HuH-7 (cell line): ENCODE data around the gene KMT2D.

Source experiments
- DNase-seq: peaks from one replicate; pipeline ENCODE4 v3.0.0; 2011; ENCODE audit warnings: low spot score

KMT2D gene, protein sequence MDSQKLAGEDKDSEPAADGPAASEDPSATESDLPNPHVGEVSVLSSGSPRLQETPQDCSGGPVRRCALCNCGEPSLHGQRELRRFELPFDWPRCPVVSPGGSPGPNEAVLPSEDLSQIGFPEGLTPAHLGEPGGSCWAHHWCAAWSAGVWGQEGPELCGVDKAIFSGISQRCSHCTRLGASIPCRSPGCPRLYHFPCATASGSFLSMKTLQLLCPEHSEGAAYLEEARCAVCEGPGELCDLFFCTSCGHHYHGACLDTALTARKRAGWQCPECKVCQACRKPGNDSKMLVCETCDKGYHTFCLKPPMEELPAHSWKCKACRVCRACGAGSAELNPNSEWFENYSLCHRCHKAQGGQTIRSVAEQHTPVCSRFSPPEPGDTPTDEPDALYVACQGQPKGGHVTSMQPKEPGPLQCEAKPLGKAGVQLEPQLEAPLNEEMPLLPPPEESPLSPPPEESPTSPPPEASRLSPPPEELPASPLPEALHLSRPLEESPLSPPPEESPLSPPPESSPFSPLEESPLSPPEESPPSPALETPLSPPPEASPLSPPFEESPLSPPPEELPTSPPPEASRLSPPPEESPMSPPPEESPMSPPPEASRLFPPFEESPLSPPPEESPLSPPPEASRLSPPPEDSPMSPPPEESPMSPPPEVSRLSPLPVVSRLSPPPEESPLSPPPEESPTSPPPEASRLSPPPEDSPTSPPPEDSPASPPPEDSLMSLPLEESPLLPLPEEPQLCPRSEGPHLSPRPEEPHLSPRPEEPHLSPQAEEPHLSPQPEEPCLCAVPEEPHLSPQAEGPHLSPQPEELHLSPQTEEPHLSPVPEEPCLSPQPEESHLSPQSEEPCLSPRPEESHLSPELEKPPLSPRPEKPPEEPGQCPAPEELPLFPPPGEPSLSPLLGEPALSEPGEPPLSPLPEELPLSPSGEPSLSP (N-terminal part only)

DNA sequence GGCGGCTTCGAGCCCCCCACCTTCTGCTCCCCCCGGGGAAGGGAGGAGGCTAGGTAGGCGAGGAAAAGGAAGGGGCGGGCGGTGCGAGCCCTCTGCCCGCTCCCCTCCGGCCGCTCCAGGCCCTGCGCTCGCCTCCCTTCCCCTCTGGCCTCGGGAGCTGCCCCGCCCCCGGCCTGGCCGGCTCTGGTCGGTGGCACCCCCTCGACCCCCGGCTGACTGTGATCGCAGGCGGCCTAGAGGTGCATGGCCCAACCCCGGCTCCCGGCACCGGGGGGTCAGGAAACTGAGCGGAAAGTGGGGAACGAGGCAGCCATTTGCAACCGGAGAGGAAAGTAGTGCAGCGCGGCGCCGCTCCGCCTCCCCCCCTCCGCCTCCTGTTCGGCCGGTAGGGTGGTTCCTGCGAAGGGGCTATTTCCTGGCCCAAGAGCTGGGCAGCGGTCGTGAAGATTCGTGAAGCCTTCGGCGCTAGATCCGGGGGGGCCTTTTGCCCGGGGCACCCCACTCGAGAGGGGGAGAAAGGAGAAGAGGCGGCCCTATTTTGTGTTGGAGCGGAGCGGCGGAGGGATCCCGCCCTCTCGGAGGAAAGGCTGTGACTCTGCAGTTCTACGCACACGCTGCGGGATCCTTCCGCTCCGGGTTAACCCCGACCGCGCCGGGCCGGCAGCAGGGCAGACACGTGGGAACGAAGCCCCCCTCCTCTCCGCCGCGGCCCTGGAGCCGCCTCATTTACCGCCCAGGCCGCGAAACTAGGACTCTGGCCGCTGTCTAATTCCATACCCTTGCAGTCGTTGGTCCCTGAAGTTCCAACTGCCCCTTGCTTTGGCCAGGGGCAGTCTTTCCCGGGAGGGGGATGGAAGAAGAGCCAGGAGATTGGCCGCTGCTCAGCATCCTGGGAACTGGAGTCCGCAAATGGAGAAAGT lies at the start of gene KMT2D:
KMT2D (minus strand) TSS at position 558 of the 920 bp plus-strand sequence. CDS start 5,470 bp downstream, outside the sequence.
- peak; percentile 97 for DNase-seq

DNA sequence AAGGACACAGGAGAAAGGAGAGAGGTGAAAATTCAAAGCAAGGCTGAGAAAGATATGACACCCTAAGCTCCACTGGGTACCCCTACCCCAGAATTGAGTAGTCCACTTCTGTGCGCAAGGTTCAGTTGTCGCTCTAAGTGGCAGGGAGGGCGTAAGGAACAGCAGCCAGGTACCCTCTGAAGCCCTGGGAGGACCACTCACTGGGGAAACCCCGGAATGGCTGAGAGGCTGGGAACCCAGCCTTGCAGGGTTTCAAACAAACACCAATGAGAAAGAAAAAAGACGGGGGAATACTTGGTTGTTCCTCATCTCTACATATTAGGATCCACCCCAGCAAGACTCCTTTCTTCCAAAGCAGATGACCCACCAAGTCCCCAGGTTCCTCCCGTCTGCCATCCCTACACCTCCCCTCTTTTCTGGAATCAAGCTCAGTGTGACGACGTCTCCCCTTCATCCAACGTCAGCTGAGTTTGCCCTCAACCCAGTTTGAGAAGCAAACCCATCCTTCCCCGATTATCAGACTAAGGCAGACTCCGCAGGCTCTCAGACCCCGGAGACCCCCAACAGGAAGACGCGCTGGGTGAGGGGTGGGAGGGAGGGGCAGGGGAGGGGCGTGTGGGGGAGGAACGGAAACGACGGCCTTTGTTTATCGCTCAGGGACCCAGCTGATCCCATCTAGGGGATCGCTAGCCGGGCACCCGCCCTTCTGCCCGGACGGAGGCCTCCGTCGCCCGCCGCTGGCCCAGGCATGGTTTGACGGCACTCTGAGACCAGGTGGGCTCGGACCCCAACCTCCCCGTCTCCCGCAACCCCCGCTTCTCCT lies 49.3 kb upstream of the KMT2D start:
- DNase-seq, result no peak

DNA sequence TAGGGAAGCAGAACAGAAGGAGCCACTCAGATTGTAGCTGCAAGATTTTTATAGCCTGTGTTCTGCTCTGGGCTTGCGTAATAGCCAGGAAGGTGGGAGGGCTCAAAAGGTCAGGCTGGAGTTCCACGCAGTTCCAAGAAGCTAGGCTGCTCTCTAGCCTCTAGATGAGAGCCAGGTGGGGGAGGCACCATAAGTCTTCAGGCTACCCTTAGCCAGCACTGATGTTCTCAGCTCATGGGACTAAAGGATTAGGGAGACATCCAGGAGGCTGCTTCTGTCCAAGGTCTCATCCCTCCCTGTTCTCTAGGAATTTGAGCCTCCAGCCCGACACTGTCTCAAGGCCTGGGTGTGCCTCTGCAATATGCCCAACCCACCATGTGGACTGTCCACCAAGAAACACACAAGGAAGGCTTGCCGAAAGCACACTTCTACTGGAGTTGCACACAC lies 48.4 kb upstream of the KMT2D start:
- DNase-seq, result no peak

DNA sequence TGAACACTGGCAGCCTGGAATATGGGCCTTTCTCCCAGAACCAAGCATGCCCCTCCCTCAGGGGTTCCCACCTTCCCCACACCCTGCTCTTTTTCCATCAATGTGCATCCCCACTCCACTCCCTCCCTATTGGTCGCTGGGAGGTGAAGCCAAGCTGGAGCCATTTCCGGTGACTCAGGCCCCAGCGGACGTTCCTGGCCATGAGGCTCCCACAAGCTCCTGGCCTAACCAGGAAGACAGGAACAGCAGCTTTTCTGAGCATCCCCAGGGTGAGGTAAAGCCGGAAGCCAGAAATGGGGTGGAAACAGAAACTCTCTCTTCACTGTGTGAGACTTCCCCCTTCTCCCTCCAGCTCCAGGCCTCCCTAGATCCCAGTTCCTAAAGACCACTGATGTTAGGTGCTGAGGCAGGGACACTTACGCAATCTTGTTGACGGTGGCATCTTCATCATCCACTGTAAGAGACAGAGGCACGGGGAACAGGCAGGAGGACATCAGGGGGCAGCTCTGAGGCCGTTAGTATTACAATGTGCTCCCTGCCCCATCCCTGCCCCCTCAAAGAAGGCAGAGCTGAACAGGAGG lies 45.0 kb upstream of the KMT2D start:
- DNase-seq, result no peak

DNA sequence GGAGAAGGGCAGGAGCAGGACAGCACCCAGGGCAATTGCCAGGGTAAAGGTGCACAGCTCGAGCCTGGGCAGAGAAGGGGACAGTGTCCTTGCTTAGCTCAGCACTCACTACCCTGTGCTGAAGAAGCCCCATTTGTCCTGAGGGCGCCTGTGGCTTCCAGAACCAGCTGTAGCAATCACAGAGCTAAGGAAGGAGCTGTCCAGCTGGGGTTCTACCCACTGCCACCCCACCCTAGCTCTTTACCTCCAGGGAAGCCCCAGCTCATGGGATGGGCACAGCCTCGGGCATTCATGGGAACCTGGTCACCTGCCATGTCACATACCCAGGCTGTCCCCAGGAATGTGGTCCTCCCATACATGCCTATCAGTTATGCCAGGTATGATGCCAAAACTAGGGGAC lies 44.2 kb upstream of the KMT2D start:
- DNase-seq, result no peak

DNA sequence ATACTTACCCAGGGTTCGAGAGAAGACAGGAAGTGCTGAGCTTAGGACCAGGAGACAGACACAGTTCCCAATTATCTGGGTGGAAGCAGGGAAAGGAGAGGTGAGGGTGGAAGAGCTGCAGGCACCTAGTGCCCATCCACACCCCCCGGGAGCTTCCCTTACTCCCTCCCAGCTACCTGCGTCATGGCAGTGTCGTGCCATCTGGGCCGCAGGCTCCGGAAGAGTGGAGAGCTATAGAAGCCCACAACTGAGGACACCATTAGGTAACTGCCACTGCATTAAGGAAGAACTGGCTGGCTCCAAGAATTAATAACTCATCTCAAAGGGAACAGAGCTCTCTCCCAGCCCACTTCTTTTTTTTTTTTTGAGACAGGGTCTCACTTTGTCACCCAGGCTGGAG lies 39.8 kb upstream of the KMT2D start:
- DNase-seq, result no peak

DNA sequence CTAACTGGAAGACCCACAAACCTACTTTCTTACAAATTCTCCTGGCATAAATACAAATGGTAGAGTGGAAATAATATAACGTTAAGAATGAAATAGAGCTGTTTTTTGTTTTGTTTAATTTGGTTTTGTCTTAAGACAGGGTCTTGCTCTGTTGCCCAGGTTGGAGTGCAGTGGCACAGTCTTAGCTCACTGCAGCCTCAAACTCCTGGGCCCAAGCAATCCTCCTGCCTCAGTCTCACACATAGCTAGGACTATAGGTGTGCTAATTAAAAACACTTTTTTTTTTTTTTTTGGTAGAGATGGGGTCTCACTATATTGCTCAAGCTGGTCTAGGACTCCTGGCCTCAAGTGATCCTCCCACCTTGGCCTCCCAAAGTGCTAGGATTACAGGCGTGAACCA lies 38.1 kb upstream of the KMT2D start:
- DNase-seq, result no peak

DNA sequence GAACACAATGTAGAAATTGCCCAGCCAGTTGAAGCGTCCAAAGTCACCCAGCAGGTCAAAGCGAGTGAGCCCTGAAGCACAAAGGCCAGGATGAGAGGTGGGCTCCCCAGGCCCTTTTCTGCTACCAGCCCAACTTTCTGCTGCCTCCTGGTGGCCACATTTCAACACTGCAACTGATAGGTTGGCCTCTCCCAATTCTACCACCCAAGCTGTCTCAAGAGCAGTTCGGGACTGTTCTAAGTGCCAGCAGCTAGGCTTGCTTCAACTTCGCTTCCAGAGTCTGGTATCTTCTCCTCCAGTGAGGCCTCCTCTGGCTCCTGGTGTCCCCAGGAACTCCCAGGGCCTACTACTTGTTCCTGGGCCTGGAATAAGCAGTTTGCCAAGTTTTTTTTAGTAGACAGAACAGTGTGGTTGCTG lies 37.4 kb upstream of the KMT2D start:
- peak; percentile 90 for DNase-seq

DNA sequence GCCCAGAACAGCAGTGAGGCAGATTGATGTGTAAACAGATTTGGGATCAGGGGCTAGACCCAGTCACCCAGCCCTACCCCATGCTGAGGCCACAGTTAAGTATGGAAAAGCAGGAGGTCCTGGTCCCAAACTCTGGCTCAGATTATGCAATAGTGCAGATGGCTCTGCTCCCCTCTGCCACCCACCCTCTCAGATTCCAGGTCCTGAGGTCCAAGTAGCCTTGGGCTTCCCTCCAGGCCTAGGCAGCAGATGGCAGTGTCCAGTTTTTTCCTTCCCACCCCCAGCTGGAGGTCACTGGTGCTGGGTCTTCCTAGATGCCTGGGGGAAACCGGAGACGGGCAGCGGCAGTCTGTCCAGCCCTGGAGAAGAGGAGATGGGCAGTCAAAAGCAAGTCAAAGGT lies 36.8 kb upstream of the KMT2D start:
- no peak for DNase-seq

DNA sequence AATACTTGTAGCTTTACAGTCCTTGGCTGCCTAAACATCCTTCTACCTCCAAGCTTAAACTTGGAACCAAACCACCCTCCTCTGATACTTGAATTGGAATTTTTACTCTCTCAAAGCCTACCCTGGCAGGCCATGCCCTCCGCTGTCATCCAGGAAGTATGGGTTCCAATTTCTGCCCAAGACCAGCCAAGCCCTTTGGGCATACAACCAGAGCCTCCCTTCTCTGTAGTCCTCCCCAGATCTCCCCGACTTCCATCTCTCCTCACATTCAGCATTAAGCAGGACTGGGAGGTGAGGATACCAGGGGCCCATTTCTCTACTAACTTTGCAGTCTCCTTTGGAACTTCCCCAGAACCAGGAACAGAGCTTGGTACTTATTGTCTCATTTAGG lies 34.4 kb upstream of the KMT2D start:
- DNase-seq, result no peak

DNA sequence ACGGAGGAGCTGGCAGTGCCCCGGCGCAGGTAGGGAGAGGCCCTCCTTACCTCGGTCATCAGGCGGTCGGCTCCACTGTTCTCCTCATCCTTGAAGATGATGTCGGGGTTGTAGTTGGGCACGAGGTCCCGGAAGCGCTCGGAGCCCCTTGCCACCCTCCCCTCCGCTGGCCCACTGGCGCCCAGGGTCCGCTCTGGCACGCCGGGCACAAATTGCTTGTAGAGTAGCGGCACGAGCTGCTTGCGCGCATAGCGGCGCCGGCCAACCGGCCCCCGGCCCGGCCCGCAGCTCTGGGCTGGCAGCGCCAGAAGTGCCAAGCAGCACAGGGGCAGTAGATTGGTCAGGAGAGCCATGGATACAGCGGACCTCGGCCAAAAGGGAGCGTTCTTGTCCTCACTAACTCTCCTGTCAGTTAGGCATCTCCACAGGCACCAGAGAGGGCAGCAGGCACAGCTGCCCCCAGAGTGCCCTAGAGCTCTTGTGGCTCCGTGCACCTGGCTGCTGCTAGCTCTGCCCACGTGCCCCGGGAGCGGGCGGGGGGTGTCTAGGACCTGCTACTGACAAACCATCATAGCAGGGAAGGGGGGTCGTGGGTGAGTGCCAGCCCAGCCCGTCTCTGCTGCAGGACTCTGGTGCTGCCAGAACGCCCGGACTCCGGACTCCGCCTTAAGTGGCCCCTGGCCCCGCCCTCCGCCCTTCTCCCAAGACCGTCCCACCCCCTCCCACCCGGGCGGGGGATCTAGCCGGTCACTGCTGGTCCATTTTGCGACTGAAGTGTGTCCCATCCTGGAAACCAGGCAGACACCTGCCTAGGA lies 33.8 kb upstream of the KMT2D start, which contains the start of gene DHH:
DHH (minus strand) TSS at position 642 of the 815 bp plus-strand sequence; CDS start at position 353, 289 bp downstream.
- no peak for DNase-seq

DNA sequence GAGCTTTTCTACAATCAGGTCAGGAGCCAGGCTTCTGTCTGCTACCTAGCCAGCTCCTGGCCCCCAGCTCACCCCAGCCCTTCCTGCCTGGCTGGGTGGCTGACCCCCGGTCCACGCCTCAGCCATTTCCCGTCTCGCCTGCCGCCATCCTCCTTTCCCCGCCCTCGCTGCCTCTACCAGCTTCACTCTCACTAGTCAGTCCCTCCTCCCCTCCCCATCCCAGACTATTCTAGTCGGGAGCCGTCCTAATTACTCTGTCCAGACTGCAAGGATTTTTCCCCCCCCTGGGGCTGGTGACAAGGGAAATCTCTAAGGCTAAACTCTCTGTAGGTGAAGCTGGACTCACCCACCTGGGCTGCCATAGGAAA lies 33.2 kb upstream of the KMT2D start:
- DNase-seq, result no peak

DNA sequence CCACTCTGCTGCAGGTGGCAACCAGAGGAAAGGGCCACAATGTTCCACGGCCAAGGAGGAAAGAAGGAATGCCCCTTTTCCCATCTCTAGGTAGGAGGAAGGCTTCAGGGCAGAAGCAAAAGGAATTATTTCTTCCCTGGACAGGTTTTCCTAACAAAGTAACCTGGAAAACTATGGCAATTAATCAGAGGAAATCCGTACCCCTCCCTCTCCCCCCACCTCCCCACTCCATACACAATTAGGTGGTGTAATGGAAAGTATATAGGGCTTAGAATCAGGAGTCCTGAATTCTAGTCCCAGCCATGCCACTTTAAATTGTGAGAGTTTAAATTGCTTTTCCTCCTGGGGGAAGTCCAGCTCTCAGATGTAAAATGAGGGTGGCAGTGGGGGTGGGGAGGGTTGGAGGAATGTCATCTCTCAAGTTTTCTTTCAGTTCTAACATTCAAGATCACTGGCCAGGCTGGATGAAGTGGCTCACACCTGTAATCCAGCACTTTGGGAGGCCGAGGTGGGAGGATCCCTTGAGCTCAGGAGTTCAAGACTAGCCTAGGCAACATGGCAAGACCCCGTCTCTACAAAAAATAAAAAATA lies 32.3 kb upstream of the KMT2D start:
- no peak for DNase-seq

DNA sequence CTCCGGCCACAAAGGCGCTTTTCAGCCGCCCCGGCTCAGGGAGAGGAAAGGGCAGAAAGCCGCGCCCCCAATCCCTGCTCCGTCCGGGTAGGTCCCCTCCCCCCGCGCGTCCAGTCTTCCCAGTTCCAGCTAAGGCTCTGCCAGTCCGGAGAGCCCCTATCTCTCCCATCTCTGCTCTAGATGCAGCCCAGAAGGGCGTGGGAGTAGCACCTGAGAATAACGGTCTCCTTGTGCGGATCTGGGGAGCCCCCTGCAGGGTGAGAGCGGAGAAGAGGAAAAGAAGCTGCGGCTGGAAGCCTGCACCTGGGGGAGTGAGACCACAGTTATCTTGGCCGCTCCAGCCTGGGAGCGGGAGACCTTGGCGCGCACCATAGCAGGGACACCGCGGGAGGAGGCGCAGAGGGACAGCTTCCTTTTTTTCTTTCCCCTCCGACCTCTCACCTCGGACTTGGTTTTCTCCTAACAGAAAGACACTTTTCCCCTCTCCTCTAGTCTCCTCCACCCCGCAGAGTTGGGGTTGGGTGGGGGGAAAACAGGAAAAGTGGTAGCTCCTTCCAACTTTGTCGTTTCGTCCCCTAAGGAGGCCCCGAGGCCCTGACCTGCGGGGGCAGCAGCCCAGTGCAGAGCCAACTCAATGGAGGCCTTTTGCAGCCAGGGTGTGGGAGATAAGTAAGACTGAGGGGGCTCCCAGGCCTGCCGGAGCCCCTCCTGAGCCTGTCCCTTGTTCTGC lies 31.7 kb upstream of the KMT2D start:
- DNase-seq, result peak; percentile 89

DNA sequence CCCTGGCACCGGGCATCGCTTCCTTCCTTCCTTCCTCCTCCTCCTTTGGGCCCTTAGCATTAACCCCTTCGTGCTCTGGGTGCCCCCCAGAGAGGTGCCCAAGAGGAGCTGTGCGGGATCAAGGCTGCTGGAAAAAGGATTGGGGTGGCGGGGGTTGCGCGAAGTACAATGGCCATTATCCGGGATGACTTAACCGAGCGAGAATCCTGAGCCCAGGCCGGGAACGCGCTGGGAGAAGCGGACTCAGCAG lies 31.2 kb upstream of the KMT2D start:
- no peak for DNase-seq

DNA sequence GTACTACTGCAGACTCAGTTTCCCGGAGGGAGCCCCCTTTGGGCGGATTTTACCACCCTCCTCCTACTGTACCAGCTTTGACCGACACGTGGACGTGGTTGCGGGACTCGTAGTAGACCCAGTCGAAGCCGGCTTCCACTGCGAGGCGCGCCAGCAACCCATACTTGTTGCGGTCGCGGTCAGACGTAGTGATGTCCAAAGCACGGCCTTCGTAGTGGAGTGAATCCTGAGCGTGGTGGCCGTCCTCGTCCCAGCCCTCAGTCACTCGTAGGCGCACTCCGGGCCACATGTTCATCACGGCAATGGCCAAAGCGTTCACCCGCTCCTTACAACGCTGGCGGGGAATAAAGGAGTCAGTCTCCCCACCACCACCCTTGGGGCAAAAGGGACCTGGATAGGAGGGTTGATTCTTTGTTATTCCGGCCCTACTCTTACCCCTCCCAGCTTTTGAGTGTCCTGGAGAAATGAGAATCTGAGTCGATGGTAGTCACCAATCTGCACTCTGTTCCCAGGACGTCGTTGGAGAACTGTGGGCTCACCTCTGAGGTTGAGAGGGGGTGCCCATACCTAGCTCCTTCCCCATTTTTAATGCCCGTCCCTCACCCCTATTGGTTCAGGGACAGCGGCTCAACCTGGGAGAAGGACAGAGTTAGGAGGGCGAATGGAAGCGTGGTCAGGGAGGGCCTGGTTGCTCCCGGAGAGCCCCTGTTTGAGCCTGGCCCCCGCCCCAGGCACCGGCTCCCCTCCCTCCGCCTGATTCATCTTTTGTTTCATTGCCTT lies 30.7 kb upstream of the KMT2D start:
- no peak for DNase-seq

DNA sequence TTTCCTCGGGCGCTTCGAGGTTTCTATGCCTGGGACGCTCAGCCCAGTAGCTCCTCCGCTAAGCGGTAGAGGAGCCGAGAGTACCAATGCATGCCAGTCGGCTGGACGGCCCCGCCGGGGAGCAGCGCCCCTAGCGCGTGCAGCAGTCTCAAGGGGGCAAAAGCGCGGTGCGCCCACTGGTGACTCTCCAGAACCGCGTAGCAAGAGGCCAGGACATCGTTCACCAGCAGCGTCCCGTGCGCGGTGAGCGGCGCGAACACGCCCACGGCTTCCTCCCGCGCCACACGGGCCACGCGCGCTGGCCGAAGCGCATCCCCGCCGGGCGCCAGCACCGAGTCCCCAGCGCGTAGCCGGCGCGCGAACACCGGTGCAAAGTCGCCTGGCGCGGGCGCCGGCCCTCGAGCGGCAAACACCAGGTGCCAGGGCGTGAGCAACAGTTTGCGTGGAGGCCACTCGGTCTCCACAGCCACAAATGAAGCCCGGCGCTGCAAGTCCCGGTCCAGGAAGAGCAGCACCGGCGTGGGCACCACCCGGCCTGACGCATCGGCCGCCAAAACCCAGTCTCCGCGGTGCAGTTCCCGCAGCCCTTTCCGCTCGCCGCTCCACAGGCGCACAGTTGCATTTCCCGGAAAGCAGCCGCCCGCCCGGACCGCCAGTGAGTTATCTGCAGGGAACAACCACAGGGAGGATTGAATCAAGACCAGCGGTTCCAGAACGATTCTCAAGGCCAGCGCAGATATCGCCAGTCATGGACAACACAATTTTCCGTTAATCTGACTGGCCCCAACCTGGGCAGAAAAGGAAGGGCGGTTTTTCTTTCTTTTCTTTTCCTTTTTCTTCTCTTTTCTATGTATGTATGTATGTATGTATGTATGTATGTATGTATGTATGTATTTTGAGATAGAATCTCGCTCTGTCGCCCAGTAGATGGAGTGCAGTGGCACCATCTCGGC lies 29.5 kb upstream of the KMT2D start:
- DNase-seq, result no peak
